IPS-11a (cell line): ENCODE measurements around the gene MARCHF4.
"Not testable (repeated sequence)": the region's sequence is repeated elsewhere in the genome, so short reads cannot be mapped to it uniquely, and the experiment has no call there.

ENCODE experiments used
- H3K4me3 ChIP-seq: one replicate; pipeline ENCODE4 v1.5.1; 2013; ENCODE audit warnings: low read depth, low read length, control low read depth

Gene MARCHF4

GRCh38 chr2:216392945-216393840, 20.9 kb upstream of the MARCHF4 start:
- no peak overlapping the region for H3K4me3 ChIP-seq

GRCh38 chr2:216392018-216392562, 19.8 kb upstream of the MARCHF4 start:
- H3K4me3 ChIP-seq, result no peak overlapping the region

- H3K4me3 ChIP-seq, result no peak overlapping the region
Observed at GRCh38 chr2:216391401-216391800, 19.1 kb upstream of the MARCHF4 start.

GRCh38 chr2:216389570-216389969, 17.3 kb upstream of the MARCHF4 start:
- no peak overlapping the region for H3K4me3 ChIP-seq

GRCh38 chr2:216388046-216388884, 16.0 kb upstream of the MARCHF4 start:
- H3K4me3 ChIP-seq, result no peak overlapping the region

- no peak overlapping the region for H3K4me3 ChIP-seq
Observed at GRCh38 chr2:216387262-216387661, 15.0 kb upstream of the MARCHF4 start.

GRCh38 chr2:216385478-216385877, 13.2 kb upstream of the MARCHF4 start:
- no peak overlapping the region for H3K4me3 ChIP-seq

- H3K4me3 ChIP-seq, result not testable (repeated sequence)
Observed at GRCh38 chr2:216384409-216384808, 12.1 kb upstream of the MARCHF4 start.

- H3K4me3 ChIP-seq, result no peak overlapping the region
Observed at GRCh38 chr2:216379977-216380376, 7.7 kb upstream of the MARCHF4 start.

- no peak overlapping the region for H3K4me3 ChIP-seq
Observed at GRCh38 chr2:216375286-216375685, 3.0 kb upstream of the MARCHF4 start.

GRCh38 chr2:216373896-216374295, 1.6 kb upstream of the MARCHF4 start:
- no peak overlapping the region for H3K4me3 ChIP-seq

- H3K4me3 ChIP-seq, result peak overlapping the region; percentile 73
Observed at GRCh38 chr2:216372761-216373291, 543 bp upstream of the MARCHF4 start.

- peak overlapping the region; percentile 73 for H3K4me3 ChIP-seq
Observed at GRCh38 chr2:216370961-216371712, 1.1 kb downstream of the MARCHF4 start.

GRCh38 chr2:216369821-216370220, 2.5 kb downstream of the MARCHF4 start:
- no peak overlapping the region for H3K4me3 ChIP-seq

- no peak overlapping the region for H3K4me3 ChIP-seq
Observed at GRCh38 chr2:216366777-216367471, 5.4 kb downstream of the MARCHF4 start.

- no peak overlapping the region for H3K4me3 ChIP-seq
Observed at GRCh38 chr2:216365518-216365917, 6.8 kb downstream of the MARCHF4 start.

- H3K4me3 ChIP-seq, result no peak overlapping the region
Observed at GRCh38 chr2:216363221-216363620, 9.1 kb downstream of the MARCHF4 start.

- H3K4me3 ChIP-seq, result no peak overlapping the region
Observed at GRCh38 chr2:216362730-216363129, 9.6 kb downstream of the MARCHF4 start.

GRCh38 chr2:216355711-216356110, 16.6 kb downstream of the MARCHF4 start:
- no peak overlapping the region for H3K4me3 ChIP-seq

- H3K4me3 ChIP-seq, result no peak overlapping the region
Observed at GRCh38 chr2:216354306-216354705, 18.0 kb downstream of the MARCHF4 start.
